ENCODE data around the gene FAM221A.

DNA sequence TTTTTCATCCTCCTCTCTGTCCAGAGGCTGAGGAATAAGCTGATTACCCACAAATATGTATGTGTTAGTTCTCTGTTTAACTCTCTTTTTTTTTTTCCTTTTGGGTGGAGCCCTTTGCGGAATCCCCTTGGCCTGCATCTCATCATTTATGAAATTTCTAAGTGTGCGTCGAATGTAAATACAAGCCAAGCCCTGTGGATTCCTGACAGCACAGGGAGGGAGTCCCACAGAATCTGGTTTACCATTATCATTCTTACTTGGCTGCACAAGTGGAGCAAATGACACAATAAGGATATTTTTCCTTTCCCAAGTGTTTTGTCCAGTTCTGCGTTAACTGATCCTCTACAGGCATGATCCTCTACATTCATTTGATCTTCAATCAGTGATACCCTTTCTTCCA lies 41.5 kb downstream of the FAM221A start:
- TF ChIP-seq, protein P1, sequence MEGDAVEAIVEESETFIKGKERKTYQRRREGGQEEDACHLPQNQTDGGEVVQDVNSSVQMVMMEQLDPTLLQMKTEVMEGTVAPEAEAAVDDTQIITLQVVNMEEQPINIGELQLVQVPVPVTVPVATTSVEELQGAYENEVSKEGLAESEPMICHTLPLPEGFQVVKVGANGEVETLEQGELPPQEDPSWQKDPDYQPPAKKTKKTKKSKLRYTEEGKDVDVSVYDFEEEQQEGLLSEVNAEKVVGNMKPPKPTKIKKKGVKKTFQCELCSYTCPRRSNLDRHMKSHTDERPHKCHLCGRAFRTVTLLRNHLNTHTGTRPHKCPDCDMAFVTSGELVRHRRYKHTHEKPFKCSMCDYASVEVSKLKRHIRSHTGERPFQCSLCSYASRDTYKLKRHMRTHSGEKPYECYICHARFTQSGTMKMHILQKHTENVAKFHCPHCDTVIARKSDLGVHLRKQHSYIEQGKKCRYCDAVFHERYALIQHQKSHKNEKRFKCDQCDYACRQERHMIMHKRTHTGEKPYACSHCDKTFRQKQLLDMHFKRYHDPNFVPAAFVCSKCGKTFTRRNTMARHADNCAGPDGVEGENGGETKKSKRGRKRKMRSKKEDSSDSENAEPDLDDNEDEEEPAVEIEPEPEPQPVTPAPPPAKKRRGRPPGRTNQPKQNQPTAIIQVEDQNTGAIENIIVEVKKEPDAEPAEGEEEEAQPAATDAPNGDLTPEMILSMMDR (conservative IDR thresholded peaks at IDR 0.05): no peak
- TF ChIP-seq ZFX (IDR thresholded peaks at IDR 0.05): no peak
